NCI-H226 (cell line): Measurements from ENCODE around the gene CDKL5.

Experiments used
- DNase-seq: peaks from one replicate; pipeline ENCODE4 v3.0.0-alpha.2; 2015

CDKL5 gene

DNA sequence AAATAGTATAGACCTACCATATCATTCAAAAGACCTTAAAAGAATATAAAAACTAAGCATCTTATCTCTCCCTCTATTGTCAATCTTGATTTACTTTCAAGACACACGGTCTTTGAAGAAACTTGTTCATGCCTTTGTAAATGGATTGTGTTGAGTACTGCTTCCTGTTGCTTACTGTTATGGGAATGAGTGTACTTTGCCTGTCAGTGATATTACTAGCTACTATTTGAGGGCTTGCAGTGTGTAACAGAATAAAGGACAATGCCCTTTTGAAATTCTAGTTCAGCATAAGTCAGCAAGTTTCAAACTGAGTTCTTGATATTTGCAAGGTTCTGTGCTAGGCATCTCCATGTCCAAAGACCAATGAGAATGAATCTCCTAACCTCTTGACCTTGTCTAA, 36.0 kb downstream of the CDKL5 start:
- DNase-seq: no peak

DNA sequence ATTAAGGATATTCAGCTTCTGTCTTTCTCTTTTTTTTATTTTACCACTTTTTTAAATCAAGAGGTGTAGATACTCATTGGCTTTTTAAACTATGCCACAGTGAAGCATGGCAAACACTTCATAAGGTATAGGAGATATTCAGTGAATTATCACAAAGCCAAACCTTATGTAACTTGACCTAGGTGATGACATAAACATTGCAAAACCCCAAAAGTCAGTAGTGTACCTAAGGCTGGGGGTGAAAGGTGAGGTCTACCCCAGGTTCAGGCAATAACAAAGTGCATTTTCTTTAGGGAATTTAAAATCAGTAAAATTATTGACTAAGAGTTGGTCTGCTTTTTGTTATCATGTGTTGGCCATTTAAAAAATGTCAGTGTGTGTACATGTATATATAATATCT, 39.1 kb downstream of the CDKL5 start:
- no peak for DNase-seq

- DNase-seq: no peak
Observed at GRCh38 chrX:18465051-18465450, 39.6 kb downstream of the CDKL5 start.

- no peak for DNase-seq
Observed at GRCh38 chrX:18468599-18468998, 43.2 kb downstream of the CDKL5 start.

DNA sequence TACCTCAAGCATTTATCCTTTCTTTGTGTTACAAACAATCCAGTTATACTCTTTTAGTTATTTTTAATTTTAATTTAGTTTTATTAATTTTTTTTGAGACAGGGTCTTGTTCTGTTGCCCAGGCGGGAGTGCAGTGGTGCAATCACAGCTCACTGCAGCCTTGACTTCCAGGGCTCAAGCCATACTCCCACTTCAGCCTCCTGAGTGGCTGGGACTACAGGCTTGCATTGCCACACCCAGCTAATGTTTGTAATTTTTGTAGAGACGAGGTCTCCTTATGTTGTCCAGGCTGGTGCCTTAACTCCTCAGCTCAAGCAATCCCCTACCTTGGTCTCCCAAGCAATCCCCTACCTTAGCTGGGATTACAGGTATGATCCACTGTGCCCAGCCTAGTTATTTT, 45.9 kb downstream of the CDKL5 start:
- no peak for DNase-seq

DNA sequence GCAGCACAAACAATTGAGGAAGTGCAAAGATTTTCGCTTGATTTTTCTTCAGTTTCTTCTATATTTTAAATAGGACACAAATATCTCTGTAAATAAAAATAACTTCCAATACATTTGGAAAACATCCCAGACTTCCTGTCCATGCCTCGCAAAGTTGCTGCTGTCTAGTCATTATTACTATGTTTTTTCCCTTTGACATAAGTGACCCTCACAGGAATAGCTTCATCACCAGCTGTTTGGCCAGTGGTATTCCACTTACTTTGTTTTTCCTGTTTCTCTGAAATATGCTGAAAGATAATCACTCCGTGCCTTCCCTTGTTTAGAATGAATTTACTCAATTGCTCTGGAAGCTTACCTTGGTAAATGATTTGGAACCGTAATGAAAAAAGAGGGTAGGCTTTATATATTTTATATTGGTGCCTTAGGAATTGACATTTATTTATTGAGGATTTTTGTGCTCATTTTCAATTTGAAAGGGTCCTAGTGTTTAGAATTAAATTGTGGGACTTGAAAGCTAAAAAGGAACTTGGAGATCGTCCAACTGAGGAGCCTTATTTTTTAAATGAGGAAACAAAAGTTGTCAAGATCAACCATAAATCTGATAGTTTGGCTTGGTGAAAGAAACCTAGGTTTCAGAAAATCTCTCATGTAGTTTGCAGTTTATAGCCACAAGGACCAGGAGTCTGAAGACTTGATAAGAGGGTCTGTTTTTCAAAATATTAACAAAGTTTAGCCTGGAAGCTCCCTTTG, 65.6 kb downstream of the CDKL5 start:
- DNase-seq: no peak

- no peak for DNase-seq
Observed at GRCh38 chrX:18491587-18492340, 66.4 kb downstream of the CDKL5 start.

- no peak for DNase-seq
Observed at GRCh38 chrX:18534949-18535348, 109.5 kb downstream of the CDKL5 start.

DNA sequence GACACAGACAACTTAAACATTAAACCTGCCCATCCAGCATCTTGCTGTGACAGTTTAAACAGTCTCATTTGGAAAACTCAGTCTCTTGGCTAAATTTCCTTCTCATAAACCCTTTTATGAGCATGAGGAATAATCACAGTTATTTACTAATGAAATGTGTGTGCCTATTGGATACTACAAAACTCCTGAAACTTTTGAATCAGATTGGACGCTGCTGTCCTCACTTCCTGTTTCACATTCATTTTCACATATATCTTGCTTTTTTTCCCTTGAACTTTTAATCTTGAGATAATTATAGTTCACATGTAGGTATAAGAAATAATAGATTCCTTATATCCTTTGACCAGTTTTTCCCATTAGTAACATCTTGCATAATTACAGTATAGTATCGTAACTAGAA, 111.7 kb downstream of the CDKL5 start:
- DNase-seq: no peak

DNA sequence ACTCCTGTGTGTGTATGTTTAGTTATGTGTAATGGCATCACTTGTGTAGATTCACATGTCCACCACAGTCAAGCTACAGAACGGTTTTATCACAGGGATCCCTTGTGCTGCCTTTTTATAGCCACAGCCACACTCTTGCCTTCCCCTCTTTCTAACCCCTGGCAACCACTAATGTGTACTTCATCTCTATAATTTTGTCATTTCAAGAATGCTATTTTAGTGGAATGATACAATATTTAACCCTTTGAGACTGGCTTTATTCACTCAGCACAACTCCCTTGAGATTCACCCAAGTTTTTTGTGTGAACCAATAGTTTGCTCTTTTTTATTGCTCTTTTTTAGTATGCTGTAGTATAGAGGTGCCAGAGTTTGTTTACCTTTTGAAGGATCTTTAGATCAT, 112.1 kb downstream of the CDKL5 start:
- no peak for DNase-seq

DNA sequence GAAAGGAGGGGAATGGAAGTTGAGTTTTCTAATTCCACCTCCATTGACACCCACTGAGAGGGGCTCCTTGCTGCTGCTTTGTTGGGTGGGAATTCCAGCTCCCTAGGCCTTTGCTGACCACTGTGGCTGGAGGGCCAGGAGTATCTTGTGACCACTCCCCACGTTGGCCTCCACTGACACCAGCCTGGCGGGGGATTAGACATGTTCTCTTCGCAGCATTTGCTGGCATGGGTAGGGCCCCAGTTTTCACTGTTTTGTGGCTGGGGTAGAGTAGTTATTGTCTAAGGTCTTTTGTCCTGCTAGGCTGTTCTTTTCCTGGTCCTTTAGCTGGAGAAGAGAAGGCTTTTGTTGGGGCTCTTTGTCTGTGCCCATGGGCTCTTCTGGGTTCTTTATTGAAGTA, 116.7 kb downstream of the CDKL5 start:
- DNase-seq: no peak

DNA sequence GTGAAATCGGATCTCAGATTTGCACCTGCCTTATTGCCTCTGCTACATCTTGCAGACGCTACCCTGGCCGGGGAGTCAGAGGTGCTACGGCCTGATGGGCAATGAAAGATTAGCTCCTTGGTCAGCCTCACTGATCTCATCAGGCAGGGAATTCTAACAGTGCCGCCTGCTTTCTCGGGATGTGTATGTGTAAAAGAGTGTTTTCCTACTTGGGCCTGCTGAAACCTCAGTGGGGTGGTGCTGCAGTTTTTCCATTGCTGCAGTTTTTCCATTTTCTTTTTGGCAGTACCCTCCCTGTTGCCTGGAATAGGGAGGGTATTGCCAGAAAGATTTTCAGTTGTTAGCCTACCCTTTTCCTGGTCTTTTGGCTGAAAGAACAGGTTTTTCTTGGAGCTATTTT, 117.5 kb downstream of the CDKL5 start:
- no peak for DNase-seq

GRCh38 chrX:18543738-18544137, 118.3 kb downstream of the CDKL5 start:
- no peak for DNase-seq

DNA sequence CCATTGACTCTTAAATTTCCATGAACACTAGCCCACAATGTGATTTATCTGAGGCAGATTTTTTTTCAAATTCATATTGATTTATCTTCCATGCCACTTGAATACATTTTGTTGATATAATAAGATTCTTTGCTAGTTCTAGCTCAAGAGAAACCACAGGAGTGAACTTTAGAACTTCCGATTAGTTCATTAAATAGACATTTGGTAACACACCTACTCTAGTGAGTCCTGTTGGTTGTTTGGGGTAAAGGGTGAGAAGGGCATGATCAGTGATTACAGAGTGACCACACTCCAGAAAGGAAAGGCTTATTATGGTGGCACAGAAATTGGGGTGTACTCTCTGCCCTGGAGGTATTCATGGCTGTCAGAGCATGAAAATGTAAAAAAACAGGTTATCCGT, 120.4 kb downstream of the CDKL5 start:
- no peak for DNase-seq

DNA sequence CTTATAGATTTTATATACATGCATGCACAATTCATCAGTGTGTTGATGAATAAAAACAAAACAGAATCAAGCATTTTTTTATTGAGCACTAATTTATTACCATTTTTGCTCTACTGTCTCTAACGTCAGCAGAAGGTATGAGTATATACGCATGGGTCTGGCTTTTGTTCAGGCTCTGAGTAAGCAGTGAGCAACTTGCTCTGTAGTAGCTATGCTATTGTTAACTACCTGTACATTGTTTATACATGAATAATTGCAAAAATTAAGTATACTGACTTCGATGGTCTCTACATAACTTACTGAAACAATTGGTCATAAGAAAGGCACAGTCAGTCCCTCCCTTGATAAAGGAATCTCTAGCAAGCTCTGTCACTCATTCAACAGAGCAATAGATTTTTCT, 123.6 kb downstream of the CDKL5 start:
- no peak for DNase-seq

- no peak for DNase-seq
Observed at GRCh38 chrX:18549643-18550042, 124.2 kb downstream of the CDKL5 start.

- DNase-seq: no peak
Observed at GRCh38 chrX:18557879-18558278, 132.5 kb downstream of the CDKL5 start.

DNA sequence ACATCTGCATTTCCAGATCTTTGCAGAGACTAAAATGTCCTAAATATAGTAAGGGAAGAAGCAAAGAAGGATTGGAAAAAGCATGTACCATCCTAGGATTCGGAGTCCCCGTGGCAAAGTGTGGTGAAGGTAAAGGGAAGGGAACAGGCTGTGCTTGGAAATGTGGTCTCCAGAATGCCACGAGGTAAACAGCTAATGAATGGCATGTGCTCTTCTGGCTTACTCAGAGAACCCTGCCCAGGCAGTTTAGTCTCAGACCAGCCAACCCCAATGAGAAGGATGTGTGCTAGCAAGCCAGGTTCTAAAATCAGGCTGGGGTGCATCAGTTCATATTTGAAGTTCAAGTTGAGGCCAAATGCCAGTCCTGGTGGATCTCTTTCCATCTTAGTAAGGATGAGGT, 133.4 kb downstream of the CDKL5 start:
- no peak for DNase-seq

GRCh38 chrX:18561020-18561419, 135.6 kb downstream of the CDKL5 start:
- DNase-seq: no peak

- no peak for DNase-seq
Observed at GRCh38 chrX:18565727-18566126, 140.3 kb downstream of the CDKL5 start.

DNA sequence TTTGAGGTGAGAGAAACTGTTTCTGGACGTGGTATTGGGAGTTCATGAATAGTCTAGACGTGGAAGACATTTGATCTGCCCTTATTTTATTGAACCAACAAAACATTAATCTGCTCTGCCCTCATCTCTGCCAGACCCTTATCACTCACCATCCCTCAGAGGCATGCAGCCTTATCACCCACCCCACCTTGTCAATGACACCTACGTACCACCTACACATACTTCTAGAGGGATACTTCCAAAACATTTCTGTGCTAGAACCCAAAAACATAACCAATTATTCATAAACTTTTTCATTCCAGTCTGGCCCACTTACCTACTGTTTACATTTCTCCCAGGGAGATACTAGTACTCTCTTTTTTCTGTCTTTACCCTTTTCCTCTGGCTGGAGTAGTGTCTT, 141.3 kb downstream of the CDKL5 start:
- DNase-seq: no peak

- DNase-seq: no peak
Observed at GRCh38 chrX:18573556-18573955, 148.1 kb downstream of the CDKL5 start.

GRCh38 chrX:18574591-18574990, 149.2 kb downstream of the CDKL5 start:
- peak; percentile 14 for DNase-seq

DNA sequence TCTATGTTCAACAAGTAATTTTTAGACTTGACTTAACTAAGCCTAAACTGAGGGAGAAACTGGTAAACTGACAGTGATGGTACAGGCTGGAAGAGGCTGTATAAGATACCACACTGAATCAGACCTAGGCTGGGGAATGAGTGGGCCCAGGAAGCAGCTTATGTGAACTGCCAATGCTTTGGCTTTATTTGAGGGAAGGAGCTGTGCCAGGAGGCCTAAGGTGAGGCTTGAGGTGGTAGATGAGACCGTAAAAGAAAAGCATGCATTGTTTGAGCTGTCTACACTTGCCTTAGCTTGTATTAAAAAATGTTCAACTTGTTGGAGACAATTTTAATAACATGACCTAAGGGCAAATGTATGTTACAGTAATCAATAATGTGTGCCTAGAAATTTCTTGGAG, 150.3 kb downstream of the CDKL5 start:
- DNase-seq: no peak

- DNase-seq: no peak
Observed at GRCh38 chrX:18577400-18577799, 152.0 kb downstream of the CDKL5 start.
